ENCODE data around the gene ISG20.

Gene ISG20

GRCh38 chr15:88699861-88700260 is 61.0 kb downstream of the ISG20 start:
- Histone ChIP-seq H3K9me3 (ENCODE audit: insufficient read depth, low read depth, low read length) (no peaks in the 10 kb centered on the region), H3K36me3 (ENCODE audit: insufficient read depth, low read length) (no peaks in the 10 kb centered on the region), H3K27me3 (ENCODE audit: insufficient read depth, low read length) (peaks cover 35% of the 10 kb centered on the region), H3K4me1 (ENCODE audit: insufficient read depth, low read length) (no peaks in the 10 kb centered on the region; the same call in 1 of the 2 replicates), H3K27ac (ENCODE audit: low read depth, low read length) (no peak overlapping the region), H3K9ac (ENCODE audit: low read depth, low read length) (no peak overlapping the region), H3K4me3 (ENCODE audit: low read length) (no peak overlapping the region)
- 93% methylated on average over 1 of the region's 1 CpG for WGBS

DNA sequence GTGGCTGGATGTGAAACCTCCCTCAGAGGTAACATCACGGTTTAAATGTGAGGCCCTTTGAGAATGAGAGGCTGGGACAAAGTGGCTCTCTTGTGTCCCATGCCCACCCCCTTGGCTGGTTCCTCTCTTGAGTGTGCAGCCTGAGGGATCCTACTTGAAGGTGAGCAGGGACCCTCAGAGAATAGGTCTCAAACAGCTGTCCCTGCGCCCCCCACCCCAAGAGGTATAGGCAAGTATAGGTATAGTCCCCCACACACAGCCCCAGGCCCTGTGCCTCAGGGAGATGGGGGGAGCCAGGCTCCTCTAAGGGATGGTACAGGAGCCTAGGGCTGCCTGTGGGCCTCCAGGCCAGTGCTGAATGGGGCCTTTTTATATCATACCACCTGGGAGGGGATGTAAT is 61.9 kb downstream of the ISG20 start:
- H3K4me3 ChIP-seq (ENCODE audit: low read length), result no peak overlapping the region
- peaks cover 43% of the 10 kb centered on the region for H3K27me3 ChIP-seq (ENCODE audit: insufficient read depth, low read length)

GRCh38 chr15:88701561-88702095 is 62.8 kb downstream of the ISG20 start:
- Histone ChIP-seq H3K36me3 (ENCODE audit: insufficient read depth, low read length) (no peaks in the 10 kb centered on the region), H3K4me3 (ENCODE audit: low read length) (no peak overlapping the region), H3K9me3 (ENCODE audit: insufficient read depth, low read depth, low read length) (no peaks in the 10 kb centered on the region), H3K27ac (ENCODE audit: low read depth, low read length) (no peak overlapping the region), H3K27me3 (ENCODE audit: insufficient read depth, low read length) (peaks cover 51% of the 10 kb centered on the region), H3K4me1 (ENCODE audit: insufficient read depth, low read length) (no peaks in the 10 kb centered on the region; the same call in 1 of the 2 replicates), H3K9ac (ENCODE audit: low read depth, low read length) (no peak overlapping the region)
- WGBS, result 52% methylated on average over 2 of the region's 2 CpGs

More for the DNA sequence above, 61.9 kb downstream of the ISG20 start:
- Histone ChIP-seq H3K4me1 (ENCODE audit: insufficient read depth, low read length) (no peaks in the 10 kb centered on the region; the same call in 1 of the 2 replicates), H3K27ac (ENCODE audit: low read depth, low read length) (no peak overlapping the region), H3K9me3 (ENCODE audit: insufficient read depth, low read depth, low read length) (no peaks in the 10 kb centered on the region), H3K36me3 (ENCODE audit: insufficient read depth, low read length) (no peaks in the 10 kb centered on the region), H3K9ac (ENCODE audit: low read depth, low read length) (no peak overlapping the region)
- 98% methylated on average over 2 of the region's 2 CpGs for WGBS

GRCh38 chr15:88702983-88703382 is 64.2 kb downstream of the ISG20 start:
- Histone ChIP-seq H3K4me1 (ENCODE audit: insufficient read depth, low read length) (no peaks in the 10 kb centered on the region; the same call in 1 of the 2 replicates), H3K9me3 (ENCODE audit: insufficient read depth, low read depth, low read length) (no peaks in the 10 kb centered on the region), H3K27me3 (ENCODE audit: insufficient read depth, low read length) (peaks cover 50% of the 10 kb centered on the region), H3K27ac (ENCODE audit: low read depth, low read length) (no peak overlapping the region), H3K9ac (ENCODE audit: low read depth, low read length) (no peak overlapping the region), H3K36me3 (ENCODE audit: insufficient read depth, low read length) (no peaks in the 10 kb centered on the region), H3K4me3 (ENCODE audit: low read length) (no peak overlapping the region)
- 82% methylated on average over 5 of the region's 5 CpGs for WGBS

GRCh38 chr15:88703533-88703932 is 64.7 kb downstream of the ISG20 start:
- H3K36me3 ChIP-seq (ENCODE audit: insufficient read depth, low read length), result no peaks in the 10 kb centered on the region
- no peak overlapping the region for H3K4me3 ChIP-seq (ENCODE audit: low read length)
- H3K9ac ChIP-seq (ENCODE audit: low read depth, low read length), result no peak overlapping the region
- no peak overlapping the region for H3K27ac ChIP-seq (ENCODE audit: low read depth, low read length)
- no peaks in the 10 kb centered on the region for H3K9me3 ChIP-seq (ENCODE audit: insufficient read depth, low read depth, low read length)
- peaks cover 49% of the 10 kb centered on the region for H3K27me3 ChIP-seq (ENCODE audit: insufficient read depth, low read length)
- H3K4me1 ChIP-seq (ENCODE audit: insufficient read depth, low read length), result no peaks in the 10 kb centered on the region; the same call in 1 of the 2 replicates
- 90% methylated on average over 5 of the region's 5 CpGs for WGBS

DNA sequence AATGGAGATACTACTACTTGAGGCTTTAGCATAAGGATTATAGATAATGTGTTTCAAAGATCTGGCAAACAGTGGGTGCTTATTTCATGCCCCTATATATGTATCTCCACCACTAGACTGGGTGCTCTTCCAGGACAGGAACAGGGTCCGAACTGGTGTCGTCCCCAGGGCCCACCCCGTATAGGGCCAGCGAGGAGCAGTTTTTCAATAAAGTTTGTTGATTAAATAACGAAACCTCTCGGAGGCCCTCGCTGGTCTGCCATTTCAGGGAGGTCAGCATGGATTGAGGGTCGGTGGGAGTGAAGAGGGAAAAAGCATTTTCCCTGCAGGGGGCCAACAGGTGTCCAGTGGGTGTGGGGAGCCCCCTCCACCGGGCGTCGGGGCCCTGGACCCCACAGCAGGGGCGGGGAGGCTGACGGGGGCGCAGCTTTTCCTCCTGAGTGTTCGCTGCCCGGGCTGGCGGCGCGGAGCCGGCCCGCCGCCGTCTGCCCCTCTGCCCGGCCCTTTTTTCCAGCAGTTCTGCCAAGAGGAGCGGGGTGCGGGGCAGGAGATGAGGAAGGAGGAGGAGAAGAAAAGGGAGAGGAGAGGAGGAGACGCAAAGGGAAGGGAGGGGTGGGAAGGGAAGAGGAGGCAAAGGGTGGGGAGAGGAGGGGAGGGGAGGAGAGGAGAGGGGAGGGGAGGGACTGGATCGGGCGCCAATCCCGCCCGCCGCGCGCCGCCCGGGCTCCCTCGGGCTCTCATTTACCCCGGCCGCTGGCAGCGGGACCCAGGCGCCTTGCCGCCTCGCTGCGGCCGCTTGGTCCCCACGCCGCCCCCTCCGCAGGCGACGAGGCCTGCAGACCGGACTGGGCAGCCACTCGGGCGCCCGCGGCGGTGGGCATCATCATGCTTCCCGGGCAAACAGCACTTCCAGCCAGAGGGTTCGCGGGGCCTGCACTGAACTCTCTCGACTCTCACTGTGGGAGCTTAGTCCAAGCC is 66.3 kb downstream of the ISG20 start:
- H3K27ac ChIP-seq (ENCODE audit: low read depth, low read length), result no peak overlapping the region
- no peaks in the 10 kb centered on the region for H3K9me3 ChIP-seq (ENCODE audit: insufficient read depth, low read depth, low read length)
- H3K27me3 ChIP-seq (ENCODE audit: insufficient read depth, low read length), result peaks cover 46% of the 10 kb centered on the region
- H3K9ac ChIP-seq (ENCODE audit: low read depth, low read length), result peak overlapping the region; percentile 29; the same call in 1 of the 2 replicates
- H3K4me3 ChIP-seq (ENCODE audit: low read length), result peak overlapping the region; percentile 65
- no peaks in the 10 kb centered on the region for H3K36me3 ChIP-seq (ENCODE audit: insufficient read depth, low read length)
- H3K4me1 ChIP-seq (ENCODE audit: insufficient read depth, low read length), result no peaks in the 10 kb centered on the region; the same call in 1 of the 2 replicates
- 4% methylated on average over 60 of the region's 60 CpGs for WGBS

GRCh38 chr15:88705769-88706165 is 67.0 kb downstream of the ISG20 start:
- Histone ChIP-seq H3K4me1 (ENCODE audit: insufficient read depth, low read length) (no peaks in the 10 kb centered on the region; the same call in 1 of the 2 replicates), H3K36me3 (ENCODE audit: insufficient read depth, low read length) (no peaks in the 10 kb centered on the region), H3K4me3 (ENCODE audit: low read length) (peak overlapping the region; percentile 65), H3K9ac (ENCODE audit: low read depth, low read length) (peak overlapping the region; percentile 8; the same call in 1 of the 2 replicates), H3K27ac (ENCODE audit: low read depth, low read length) (no peak overlapping the region), H3K9me3 (ENCODE audit: insufficient read depth, low read depth, low read length) (no peaks in the 10 kb centered on the region), H3K27me3 (ENCODE audit: insufficient read depth, low read length) (peaks cover 46% of the 10 kb centered on the region)
- WGBS, result 59% methylated on average over 11 of the region's 11 CpGs

Data from HUES64 (cell line).